Naive thymus-derived CD4-positive, alpha-beta T cell (primary cell): ENCODE measurements around the gene ASTL. TPM values are rescaled to one million over a fixed set of nuclear protein-coding genes. Genes with fewer than 3 reads are reported as not detected.
A peak's percentile ranks its signal among the peaks of the same experiment; 100 is the strongest.

Experiments used
- ATAC-seq: fragments of 150-1000 bp; cut with Tn5 transposase; 2 replicates; pipeline ENCODE4 v1.10.0; 2021; ENCODE audit warnings: mild to moderate bottlenecking, moderate library complexity
- CTCF ChIA-PET: fragments of 350-600 bp; sonication (Branson Sonifier 250); formaldehyde crosslinking; loops from one replicate; lab custom pipeline; 2021; ENCODE audit warnings: antibody characterized with exemption; lab: Charles Lee
- POLR2A ChIA-PET: fragments of 350-600 bp; sonication (Branson Sonifier 250); formaldehyde crosslinking; loops from one replicate; lab custom pipeline; 2021; ENCODE audit warnings: antibody characterized with exemption, inconsistent platforms; lab: Charles Lee
- DNase-seq, 9 donors: peaks; one replicate each; pipeline versions ENCODE4 v3.0.0 to v3.0.0-alpha.2; 2020 to 2022; ENCODE audit warnings: mixed read lengths in 1 of 9
- H3K27ac ChIP-seq: one replicate; pipeline ENCODE4 v1.7.0; 2013; ENCODE audit warnings: mild to moderate bottlenecking, low read depth, low read length, moderate library complexity
- H3K27me3 ChIP-seq, 2 donors: one replicate each; pipeline ENCODE4 v1.7.0; 2013; ENCODE audit warnings: low read length in 2 of 2, mild to moderate bottlenecking in 2 of 2, moderate library complexity in 2 of 2; ENCODE audit not compliant: control insufficient read depth in 2 of 2, insufficient read depth in 2 of 2
- H3K36me3 ChIP-seq, 3 experiments: 1 replicate in 2 of 3; 2 replicates in 1 of 3; pipeline ENCODE4 v1.7.0; 2013; ENCODE audit warnings: low read length in 3 of 3, mild to moderate bottlenecking in 3 of 3, moderate library complexity in 1 of 3; ENCODE audit not compliant: insufficient read depth in 3 of 3, control insufficient read depth in 2 of 3
- H3K4me1 ChIP-seq, 2 donors: one replicate each; pipeline ENCODE4 v1.7.0; 2013; ENCODE audit warnings: low read length in 2 of 2, mild to moderate bottlenecking in 2 of 2, moderate library complexity in 1 of 2; ENCODE audit not compliant: control insufficient read depth in 2 of 2, insufficient read depth in 2 of 2
- H3K4me3 ChIP-seq: 2 replicates; pipeline ENCODE4 v1.7.0; 2013; ENCODE audit warnings: mild to moderate bottlenecking, low read length
- H3K9me3 ChIP-seq, 3 experiments: 1 replicate in 2 of 3; 2 replicates in 1 of 3; pipeline ENCODE4 v1.7.0; 2013; ENCODE audit warnings: low read length in 3 of 3; ENCODE audit not compliant: control insufficient read depth in 2 of 3
- H3K27ac Mint-ChIP-seq, 9 donors: one replicate each; pipeline ENCODE4 v1.8.0; 2020 to 2022; ENCODE audit warnings: mixed read lengths in 9 of 9, mild to moderate bottlenecking in 8 of 9, moderate library complexity in 5 of 9, inconsistent platforms in 2 of 9
- H3K27me3 Mint-ChIP-seq, 5 donors: one replicate each; pipeline ENCODE4 v1.8.0; 2021 to 2022; ENCODE audit warnings: mixed read lengths in 5 of 5, mild to moderate bottlenecking in 1 of 5
- H3K36me3 Mint-ChIP-seq, 5 donors: one replicate each; pipeline ENCODE4 v1.8.0; 2020 to 2022; ENCODE audit warnings: mixed read lengths in 5 of 5, mild to moderate bottlenecking in 3 of 5, inconsistent platforms in 1 of 5
- H3K4me1 Mint-ChIP-seq, 7 donors: one replicate each; pipeline ENCODE4 v1.8.0; 2020 to 2022; ENCODE audit warnings: mixed read lengths in 7 of 7, mild to moderate bottlenecking in 3 of 7, inconsistent platforms in 1 of 7
- H3K4me3 Mint-ChIP-seq, 10 donors: one replicate each; pipeline ENCODE4 v1.8.0; 2020 to 2022; ENCODE audit warnings: mild to moderate bottlenecking in 10 of 10, mixed read lengths in 10 of 10, moderate library complexity in 6 of 10, inconsistent platforms in 2 of 10
- H3K9me3 Mint-ChIP-seq, 11 donors: one replicate each; pipeline ENCODE4 v1.8.0; 2020 to 2022; ENCODE audit warnings: mixed read lengths in 11 of 11, mild to moderate bottlenecking in 4 of 11, inconsistent platforms in 1 of 11, moderate library complexity in 1 of 11
- intact Hi-C, 2 donors: fragments of 100-400 bp; cut with micrococcal nuclease; formaldehyde crosslinking; loops; one replicate each; pipeline ENCODE4 v1.15.1; 2023
- polyA plus RNA-seq, 2 donors: library from polyadenylated mRNA; unstranded; fragments of 300-500 nt; fragmentation: Illumina TruSeq; gene quantifications; one replicate each; pipeline ENCODE4 v1.2.3, GENCODE V29; 2021
- total RNA-seq, 6 experiments: library from RNA in 5 of 6; stranded (reverse) in 5 of 6; gene quantifications; 1 replicate in 5 of 6; 2 replicates in 1 of 6; pipeline ENCODE4 v1.2.3 and lab custom pipeline; 2021 to 2026

ASTL gene
- total and polyA plus RNA-seq, 7 experiments from 2014 or later, result 0.19 to 7.5 (median 0.79) TPM; not detected in 1

- Histone ChIP-seq H3K4me1 (no peaks in the 10 kb centered on the region), H3K36me3 (no peaks in the 10 kb centered on the region), H3K27me3 (peaks cover 0 to 2% of the 10 kb centered on the region in 2 donors), H3K4me3 (no peak overlapping the region), H3K27ac (no peak overlapping the region), H3K9me3 (no peaks in the 10 kb centered on the region)
- Mint-ChIP-seq H3K27ac (no peak overlapping the region), H3K36me3 (peaks cover 0 to 1% (median 0%) of the 10 kb centered on the region in 5 donors), H3K4me1 (peaks cover 0 to 2% (median 0%) of the 10 kb centered on the region in 7 donors), H3K4me3 (no peak overlapping the region), H3K27me3 (peaks cover 0 to 36% (median 0%) of the 10 kb centered on the region in 5 donors), H3K9me3 (peaks cover 0 to 12% (median 1%) of the 10 kb centered on the region in 11 donors)
- ChIA-PET CTCF (no interaction called here), POLR2A (no interaction called here)
- intact Hi-C loops, result no loop called here
- ATAC-seq (no peak), DNase-seq (no peak)
Observed at GRCh38 chr2:96082211-96083063, 55.9 kb downstream of the ASTL start.

GRCh38 chr2:96081042-96081441 lies 57.3 kb downstream of the ASTL start:
- no peaks in the 10 kb centered on the region for H3K36me3 ChIP-seq
- no peaks in the 10 kb centered on the region for H3K4me1 ChIP-seq
- H3K27me3 Mint-ChIP-seq, result peaks cover 0 to 44% (median 0%) of the 10 kb centered on the region in 5 donors
- H3K4me1 Mint-ChIP-seq, result peaks cover 0 to 2% (median 0%) of the 10 kb centered on the region in 7 donors
- no peak overlapping the region for H3K27ac Mint-ChIP-seq
- ATAC-seq (no peak), DNase-seq (no peak)
- H3K27ac ChIP-seq, result no peak overlapping the region
- H3K9me3 ChIP-seq, result peaks cover 0 to 6% (median 0%) of the 10 kb centered on the region in 3 experiments
- ChIA-PET CTCF (no interaction called here), POLR2A (no interaction called here)
- peaks cover 0 to 17% (median 2%) of the 10 kb centered on the region in 11 donors for H3K9me3 Mint-ChIP-seq
- H3K27me3 ChIP-seq, result no peaks in the 10 kb centered on the region
- intact Hi-C loops, result no loop called here
- H3K4me3 Mint-ChIP-seq, result no peak overlapping the region
- H3K4me3 ChIP-seq, result no peak overlapping the region
- H3K36me3 Mint-ChIP-seq, result peaks cover 0 to 2% (median 1%) of the 10 kb centered on the region in 5 donors

GRCh38 chr2:96075199-96075771 lies 63.0 kb downstream of the ASTL start:
- intact Hi-C loops, result no loop called here
- Histone ChIP-seq H3K4me3 (no peak overlapping the region), H3K36me3 (no peaks in the 10 kb centered on the region), H3K4me1 (no peaks in the 10 kb centered on the region), H3K9me3 (peaks cover 0 to 9% (median 0%) of the 10 kb centered on the region in 3 experiments), H3K27me3 (no peaks in the 10 kb centered on the region), H3K27ac (no peak overlapping the region)
- ChIA-PET CTCF (no interaction called here), POLR2A (no interaction called here)
- Mint-ChIP-seq H3K36me3 (peaks cover 0 to 13% (median 7%) of the 10 kb centered on the region in 5 donors), H3K9me3 (peaks cover 1 to 33% (median 13%) of the 10 kb centered on the region in 11 donors), H3K4me3 (no peak overlapping the region), H3K27me3 (peaks cover 0 to 43% (median 0%) of the 10 kb centered on the region in 5 donors), H3K4me1 (no peaks in the 10 kb centered on the region), H3K27ac (peak overlapping the region in 1 of 9 donors; percentile 39)
- DNase-seq (no peak), ATAC-seq (no peak)

- Histone ChIP-seq H3K4me3 (no peak overlapping the region), H3K9me3 (peaks cover 0 to 9% (median 0%) of the 10 kb centered on the region in 3 experiments), H3K27ac (no peak overlapping the region), H3K36me3 (no peaks in the 10 kb centered on the region), H3K4me1 (no peaks in the 10 kb centered on the region), H3K27me3 (no peaks in the 10 kb centered on the region)
- Mint-ChIP-seq H3K4me3 (no peak overlapping the region), H3K27me3 (peaks cover 0 to 31% (median 0%) of the 10 kb centered on the region in 5 donors), H3K4me1 (no peaks in the 10 kb centered on the region), H3K9me3 (peaks cover 0 to 33% (median 13%) of the 10 kb centered on the region in 11 donors), H3K36me3 (peaks cover 0 to 13% (median 7%) of the 10 kb centered on the region in 5 donors), H3K27ac (no peak overlapping the region)
- ATAC-seq (no peak), DNase-seq (no peak)
- CTCF ChIA-PET, result no interaction called here
- POLR2A ChIA-PET, result no interaction called here
- intact Hi-C loops, result no loop called here
Observed at GRCh38 chr2:96074156-96074555, 64.1 kb downstream of the ASTL start.

GRCh38 chr2:96073170-96073775 lies 65.0 kb downstream of the ASTL start:
- intact Hi-C loops, result no loop called here
- H3K27ac Mint-ChIP-seq, result no peak overlapping the region
- Histone ChIP-seq H3K36me3 (no peaks in the 10 kb centered on the region), H3K4me1 (no peaks in the 10 kb centered on the region), H3K4me3 (no peak overlapping the region), H3K9me3 (peaks cover 0 to 9% (median 0%) of the 10 kb centered on the region in 3 experiments), H3K27ac (no peak overlapping the region), H3K27me3 (no peaks in the 10 kb centered on the region)
- ChIA-PET POLR2A (no interaction called here), CTCF (no interaction called here)
- ATAC-seq, result no peak
- H3K4me1 Mint-ChIP-seq, result no peaks in the 10 kb centered on the region
- H3K9me3 Mint-ChIP-seq, result peaks cover 0 to 33% (median 13%) of the 10 kb centered on the region in 11 donors
- no peak for DNase-seq
- peaks cover 0 to 13% (median 7%) of the 10 kb centered on the region in 5 donors for H3K36me3 Mint-ChIP-seq
- no peak overlapping the region for H3K4me3 Mint-ChIP-seq
- H3K27me3 Mint-ChIP-seq, result peaks cover 0 to 25% (median 0%) of the 10 kb centered on the region in 5 donors
